ENCODE measurements around the gene KATNA1. TPM values are rescaled to one million over a fixed set of nuclear protein-coding genes. Genes with fewer than 3 reads are reported as not detected.
A peak's percentile ranks its signal among the peaks of the same experiment; 100 is the strongest.

The KATNA1 gene
- total and polyA plus RNA-seq, 2 donors (not counting 3 experiments of a cell fraction or from before 2014, with no cell fraction given), result 9.9 to 15.9 TPM

- Histone ChIP-seq H3K9me3 (replicated peaks; ENCODE audit: control insufficient read depth, insufficient read depth, low read length) (no peaks in the 10 kb centered on the region), H3K79me2 (ENCODE audit: control insufficient read depth, insufficient read depth, low read length) (no peaks in the 10 kb centered on the region), H2AFZ (ENCODE audit: low read depth, low read length) (no peak overlapping the region), H3K27me3 (ENCODE audit: control insufficient read depth in 2 of 2, insufficient read depth in 2 of 2, low read length in 2 of 2) (no peaks in the 10 kb centered on the region), H3K27ac (ENCODE audit: insufficient read depth, low read depth, low read length) (no peak overlapping the region), H3K4me2 (ENCODE audit: insufficient read depth, low read length) (no peak overlapping the region), H4K20me1 (replicated peaks; ENCODE audit: control insufficient read depth, extremely low read depth, insufficient read depth, low read length) (no peaks in the 10 kb centered on the region), H3K4me1 (ENCODE audit: control insufficient read depth, extremely low read depth, insufficient read depth, low read length) (no peaks in the 10 kb centered on the region), H3K9me1 (replicated peaks; ENCODE audit: control insufficient read depth, extremely low read depth, insufficient read depth, low read length) (no peaks in the 10 kb centered on the region), H3K36me3 (ENCODE audit: control insufficient read depth in 2 of 2, extremely low read depth in 1 of 2, insufficient read depth in 2 of 2, low read length in 2 of 2) (no peaks in the 10 kb centered on the region), H3K9ac (replicated peaks; ENCODE audit: extremely low read depth, insufficient read depth, low read length) (no peak overlapping the region), H3K4me3 (replicated peaks in 1 of 3; ENCODE audit: insufficient read depth in 1 of 3, low read depth in 1 of 3, low read length in 3 of 3) (no peak overlapping the region)
- no TSS peak for BruUV-seq (replicated peaks)
- FAIRE-seq, result peak; percentile 12
- intact Hi-C loops (cut with micrococcal nuclease) (no loop called here), dilution Hi-C loops (cut with MboI; ENCODE audit: extremely low pct_ligation_motif_present, low sequenced_read_pairs) (no loop called here)
- TF ChIP-seq GATA2 (IDR thresholded peaks at IDR 0.05; ENCODE audit: insufficient read depth, insufficient read length, low read depth, low read length), result no peak
- TF ChIP-seq POLR2A (IDR thresholded peaks at IDR 0.05; ENCODE audit: low read depth, low read length), result no peak
- no peak for TF ChIP-seq MYC (IDR thresholded peaks at IDR 0.05; ENCODE audit: low read depth, low read length)
- TF ChIP-seq JUN (IDR thresholded peaks at IDR 0.05; ENCODE audit: borderline replicate concordance, insufficient read depth, insufficient read length, low read depth), result no peak
- no peak for TF ChIP-seq CTCF (IDR thresholded peaks at IDR 0.05; ENCODE audit: extremely low read depth in 1 of 2, insufficient read depth in 1 of 2, low read depth in 1 of 2, low read length in 2 of 2)
- DNase-seq (ENCODE audit: low read depth, low spot score), result no peak
- CTCF ChIA-PET, result no interaction called here
- POLR2A ChIA-PET, result no interaction called here
Measured at GRCh38 chr6:149600508-149600907, 48.0 kb downstream of the KATNA1 start.

- POLR2A ChIA-PET, result no interaction called here
- DNase-seq (ENCODE audit: low read depth, low spot score) (no peak), FAIRE-seq (no peak)
- Histone ChIP-seq H3K27ac (ENCODE audit: insufficient read depth, low read depth, low read length) (no peak overlapping the region), H3K4me2 (ENCODE audit: insufficient read depth, low read length) (no peak overlapping the region), H2AFZ (ENCODE audit: low read depth, low read length) (no peak overlapping the region), H3K9me1 (replicated peaks; ENCODE audit: control insufficient read depth, extremely low read depth, insufficient read depth, low read length) (no peaks in the 10 kb centered on the region), H3K4me3 (replicated peaks in 1 of 3; ENCODE audit: insufficient read depth in 1 of 3, low read depth in 1 of 3, low read length in 3 of 3) (no peak overlapping the region), H3K79me2 (ENCODE audit: control insufficient read depth, insufficient read depth, low read length) (no peaks in the 10 kb centered on the region), H3K9ac (replicated peaks; ENCODE audit: extremely low read depth, insufficient read depth, low read length) (no peak overlapping the region), H4K20me1 (replicated peaks; ENCODE audit: control insufficient read depth, extremely low read depth, insufficient read depth, low read length) (no peaks in the 10 kb centered on the region), H3K36me3 (ENCODE audit: control insufficient read depth in 2 of 2, extremely low read depth in 1 of 2, insufficient read depth in 2 of 2, low read length in 2 of 2) (peaks cover 9 to 10% of the 10 kb centered on the region in 2 experiments), H3K9me3 (replicated peaks; ENCODE audit: control insufficient read depth, insufficient read depth, low read length) (no peaks in the 10 kb centered on the region), H3K4me1 (ENCODE audit: control insufficient read depth, extremely low read depth, insufficient read depth, low read length) (no peaks in the 10 kb centered on the region), H3K27me3 (ENCODE audit: control insufficient read depth in 2 of 2, insufficient read depth in 2 of 2, low read length in 2 of 2) (no peaks in the 10 kb centered on the region)
- BruUV-seq (replicated peaks), result no TSS peak
- intact Hi-C loops (cut with micrococcal nuclease) (no loop called here), dilution Hi-C loops (cut with MboI; ENCODE audit: extremely low pct_ligation_motif_present, low sequenced_read_pairs) (no loop called here)
- TF ChIP-seq FOS (IDR thresholded peaks at IDR 0.05; ENCODE audit: borderline replicate concordance, insufficient read depth, low read length), result no peak
- TF ChIP-seq MYC (IDR thresholded peaks at IDR 0.05; ENCODE audit: low read depth, low read length), result no peak
- no peak for TF ChIP-seq GATA2 (IDR thresholded peaks at IDR 0.05; ENCODE audit: insufficient read depth, insufficient read length, low read depth, low read length)
- TF ChIP-seq EZH2 (IDR thresholded peaks at IDR 0.05; ENCODE audit: borderline replicate concordance, low read depth, low read length, severe bottlenecking), result no peak
- no peak for TF ChIP-seq MAX (IDR thresholded peaks at IDR 0.05; ENCODE audit: insufficient read depth, insufficient read length)
- TF ChIP-seq CTCF (IDR thresholded peaks at IDR 0.05; ENCODE audit: extremely low read depth in 1 of 2, insufficient read depth in 1 of 2, low read depth in 1 of 2, low read length in 2 of 2), result no peak
- TF ChIP-seq POLR2A (IDR thresholded peaks at IDR 0.05; ENCODE audit: low read depth, low read length), result no peak
- TF ChIP-seq POLR2AphosphoS5 (IDR thresholded peaks at IDR 0.05; ENCODE audit: insufficient read depth, low read depth, low read length), result no peak
- no peak for TF ChIP-seq JUN (IDR thresholded peaks at IDR 0.05; ENCODE audit: borderline replicate concordance, insufficient read depth, insufficient read length, low read depth)
- CTCF ChIA-PET, result interaction anchor here (1.1 to 2.3 kb wide), 3 partner anchors 14 to 33 kb away, joined by 3 to 6 read pairs (median 3); no protein-coding TSS in a partner anchor
Measured at GRCh38 chr6:149593408-149593807, 55.1 kb downstream of the KATNA1 start.

All from endothelial cell of umbilical vein (primary cell).